Measurements from ENCODE around the gene ANGPTL7.

ANGPTL7 gene

DNA sequence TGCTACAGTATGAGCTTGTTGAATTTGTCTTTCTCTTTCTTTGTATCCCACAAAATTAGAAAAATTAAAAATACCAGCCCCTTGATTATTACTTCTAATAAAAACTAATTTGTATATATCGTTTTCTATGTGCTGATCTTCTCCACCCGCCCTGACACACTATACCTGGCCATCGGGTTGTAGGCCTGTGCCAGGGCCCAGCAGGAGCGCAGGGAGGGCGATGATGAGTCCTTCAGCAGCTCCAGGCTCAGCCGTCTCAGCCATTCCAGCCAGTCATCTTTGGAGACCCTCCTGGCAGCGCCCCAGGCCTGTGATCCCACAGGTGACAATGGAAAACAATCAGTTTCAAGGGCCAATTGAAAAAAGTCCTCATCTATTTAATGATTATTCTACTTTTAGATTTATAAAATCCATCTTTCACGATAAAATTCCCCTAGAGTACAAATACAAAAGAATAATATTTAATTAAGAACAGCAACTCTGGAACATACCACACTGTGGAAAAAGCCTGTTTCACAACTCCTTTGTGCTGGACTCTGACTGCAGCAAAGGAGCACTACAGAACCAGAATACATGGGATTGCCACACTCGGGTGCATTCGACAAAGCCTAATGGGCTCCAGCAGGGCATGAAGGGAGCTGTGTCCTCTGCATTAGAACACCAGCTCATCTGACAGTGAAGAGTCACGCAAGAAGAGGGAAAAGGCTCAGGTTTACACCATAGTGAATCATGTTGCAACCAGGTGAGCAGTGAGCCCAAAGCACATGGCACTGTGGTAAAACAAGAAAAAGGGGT, 15.4 kb downstream of the ANGPTL7 start:
- peak; percentile 73 for DNase-seq (ENCODE audit: low spot score)

DNA sequence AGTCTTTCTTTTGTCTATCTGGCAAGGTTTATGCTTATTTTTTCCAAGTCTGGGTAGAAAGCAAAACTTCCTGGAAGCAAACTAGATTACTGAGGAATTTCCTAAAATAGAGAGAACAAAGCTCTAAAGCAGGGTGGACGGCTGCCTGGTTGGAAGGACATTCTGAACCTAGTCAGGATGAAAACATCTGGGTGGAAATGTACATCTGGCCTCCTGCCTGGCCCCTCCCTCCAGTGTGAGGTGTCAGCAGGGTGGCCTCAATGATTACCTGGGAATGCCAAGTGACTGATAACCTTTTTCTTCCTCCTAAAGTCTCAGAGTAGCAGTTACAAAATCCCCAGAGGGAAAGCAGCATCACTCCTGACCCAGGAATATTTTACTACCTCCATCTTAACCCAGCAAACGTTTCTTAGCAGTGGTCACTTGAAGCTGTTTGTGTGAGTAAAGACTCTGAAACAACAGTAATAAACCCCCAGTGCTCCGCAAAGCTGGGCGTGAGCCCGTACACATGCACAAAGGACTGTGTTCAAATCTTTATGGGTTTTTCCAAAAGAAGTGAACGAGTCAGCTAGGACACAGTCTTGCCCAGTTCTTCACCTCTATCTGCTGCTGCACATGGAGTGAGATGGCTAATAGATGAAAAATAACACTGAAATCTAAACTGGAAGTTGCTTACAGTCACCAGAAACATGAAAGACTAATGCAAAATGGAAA, 18.9 kb downstream of the ANGPTL7 start:
- no peak for DNase-seq (ENCODE audit: low spot score)

DNA sequence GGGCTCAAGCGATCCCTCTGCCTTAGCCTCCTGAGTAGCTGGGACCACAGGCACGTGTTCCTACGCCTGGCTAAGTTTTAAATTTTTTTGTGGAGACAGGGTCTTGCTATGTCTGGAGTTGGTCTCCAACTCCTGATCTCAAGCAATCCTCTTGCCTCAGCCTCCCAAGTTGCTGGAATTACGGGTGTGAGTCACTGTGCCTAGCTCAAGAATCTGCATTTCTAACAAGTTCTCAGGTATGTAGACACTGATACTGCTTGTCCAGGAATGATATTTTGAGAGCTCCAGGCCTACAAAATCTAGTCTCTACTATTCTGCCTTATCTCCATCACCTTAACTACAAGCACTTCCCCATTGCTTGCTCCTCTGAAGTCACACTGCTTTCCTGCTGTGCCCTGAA, 22.3 kb downstream of the ANGPTL7 start:
- DNase-seq (ENCODE audit: low spot score), result no peak

DNA sequence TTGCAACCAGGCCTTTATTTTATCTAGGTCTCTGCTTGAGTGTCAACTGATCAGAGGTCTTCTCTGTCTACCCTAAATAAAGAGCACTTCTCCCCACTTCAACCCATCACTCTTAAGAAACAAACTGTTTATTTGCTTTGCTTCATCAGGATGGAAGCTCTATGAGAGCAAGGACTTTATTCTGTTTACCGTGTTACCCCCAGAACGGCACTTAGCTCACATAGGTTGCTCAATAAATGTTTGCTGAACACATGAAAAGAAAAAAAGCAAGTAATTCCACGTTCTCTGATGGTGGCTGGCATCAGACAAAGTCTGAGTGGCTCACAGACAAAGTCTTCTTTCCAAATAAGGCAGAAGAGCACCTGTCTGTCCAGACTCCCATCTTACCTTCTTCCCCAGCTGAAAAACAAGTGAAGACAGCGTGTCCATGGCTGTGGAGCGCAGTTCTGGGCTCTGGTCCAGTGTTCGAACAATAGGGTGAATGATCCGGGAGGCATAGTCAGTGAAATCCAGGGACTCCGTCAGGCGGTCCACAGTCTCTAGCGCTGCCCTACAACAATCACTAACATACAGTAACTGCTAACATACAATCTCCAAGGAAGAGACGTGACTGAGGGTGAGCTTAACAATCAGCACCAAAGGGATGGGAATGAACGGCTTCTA, 22.9 kb downstream of the ANGPTL7 start:
- DNase-seq (ENCODE audit: low spot score), result no peak

DNA sequence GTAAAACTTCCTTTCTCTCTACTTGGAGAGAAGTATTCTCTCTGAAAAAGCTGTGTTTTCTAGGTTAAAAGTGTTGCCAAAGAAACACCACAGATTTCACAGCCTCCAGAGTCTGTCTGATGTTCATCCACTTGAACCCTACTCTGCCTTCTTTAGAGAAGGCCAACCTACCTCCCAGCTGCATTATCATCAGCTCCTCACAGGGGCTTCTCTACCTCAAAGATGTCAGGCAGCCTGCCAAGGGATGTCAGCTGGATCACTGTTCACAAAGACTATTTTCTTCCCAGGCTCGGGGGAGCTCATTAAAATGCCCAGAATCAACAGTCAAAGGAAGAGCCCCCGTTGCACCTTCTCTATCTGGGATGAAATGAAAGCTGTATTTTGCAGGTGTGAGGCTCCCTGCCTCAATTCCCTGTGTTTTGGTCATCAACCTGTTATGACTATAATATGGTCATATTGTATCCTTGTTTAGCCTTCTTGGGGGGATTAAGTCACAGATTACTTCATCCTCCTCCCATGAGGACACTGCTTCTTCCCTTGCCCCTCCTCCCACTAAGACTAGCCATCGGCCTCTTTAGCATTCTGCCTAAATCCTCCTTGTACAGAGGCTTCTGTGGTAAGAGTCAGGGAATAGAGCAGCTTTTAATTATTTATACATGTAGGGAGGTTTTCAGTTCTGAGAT, 25.7 kb downstream of the ANGPTL7 start:
- DNase-seq (ENCODE audit: low spot score), result no peak

DNA sequence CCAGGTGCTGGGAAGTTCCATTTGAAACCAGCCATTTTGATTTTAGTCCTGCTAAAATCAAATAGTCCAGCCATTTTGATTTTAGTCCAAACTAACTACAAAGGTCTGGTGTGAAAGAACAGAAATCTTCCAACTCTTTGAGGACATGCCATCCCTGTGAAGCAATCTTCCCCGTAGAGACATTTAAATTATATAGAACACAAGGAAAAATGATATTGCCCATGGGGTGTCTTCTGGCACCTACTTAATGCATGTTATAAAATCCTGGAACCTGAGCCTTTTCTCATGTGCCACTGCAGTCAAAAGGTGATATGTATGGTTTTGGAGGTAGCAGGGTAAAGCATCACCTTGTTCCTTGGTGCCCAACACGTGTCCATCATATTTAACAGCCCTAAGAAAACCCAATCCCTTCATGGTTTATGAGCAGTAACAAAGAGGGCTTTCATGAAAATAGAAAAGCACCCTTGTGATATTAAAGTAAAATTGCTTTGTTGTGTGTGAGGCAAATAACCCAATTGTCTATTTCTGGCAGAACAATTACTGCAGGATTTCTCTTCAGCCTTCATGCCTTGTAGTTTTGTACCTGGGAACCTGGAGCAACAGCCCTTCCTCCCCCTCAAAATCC, 26.3 kb downstream of the ANGPTL7 start:
- DNase-seq (ENCODE audit: low spot score), result no peak

DNA sequence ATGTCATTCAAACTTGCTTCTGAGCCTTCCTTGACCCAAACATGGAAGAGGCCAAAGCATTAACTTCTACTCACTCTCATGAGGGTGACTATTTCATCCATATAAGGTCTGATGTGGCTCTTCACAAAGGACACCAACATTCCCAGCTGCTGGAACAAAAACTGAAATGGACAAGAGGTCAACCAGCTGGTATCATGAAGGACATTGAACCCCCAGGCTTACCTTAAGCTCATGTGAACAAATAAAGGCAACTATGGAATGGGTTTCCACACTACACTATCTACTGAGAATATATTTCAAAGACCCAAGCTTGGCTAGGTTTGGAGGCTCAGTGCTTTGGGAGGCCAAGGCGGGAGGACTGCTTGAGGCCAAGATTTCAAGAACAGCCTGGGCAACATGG, 26.9 kb downstream of the ANGPTL7 start:
- no peak for DNase-seq (ENCODE audit: low spot score)

DNA sequence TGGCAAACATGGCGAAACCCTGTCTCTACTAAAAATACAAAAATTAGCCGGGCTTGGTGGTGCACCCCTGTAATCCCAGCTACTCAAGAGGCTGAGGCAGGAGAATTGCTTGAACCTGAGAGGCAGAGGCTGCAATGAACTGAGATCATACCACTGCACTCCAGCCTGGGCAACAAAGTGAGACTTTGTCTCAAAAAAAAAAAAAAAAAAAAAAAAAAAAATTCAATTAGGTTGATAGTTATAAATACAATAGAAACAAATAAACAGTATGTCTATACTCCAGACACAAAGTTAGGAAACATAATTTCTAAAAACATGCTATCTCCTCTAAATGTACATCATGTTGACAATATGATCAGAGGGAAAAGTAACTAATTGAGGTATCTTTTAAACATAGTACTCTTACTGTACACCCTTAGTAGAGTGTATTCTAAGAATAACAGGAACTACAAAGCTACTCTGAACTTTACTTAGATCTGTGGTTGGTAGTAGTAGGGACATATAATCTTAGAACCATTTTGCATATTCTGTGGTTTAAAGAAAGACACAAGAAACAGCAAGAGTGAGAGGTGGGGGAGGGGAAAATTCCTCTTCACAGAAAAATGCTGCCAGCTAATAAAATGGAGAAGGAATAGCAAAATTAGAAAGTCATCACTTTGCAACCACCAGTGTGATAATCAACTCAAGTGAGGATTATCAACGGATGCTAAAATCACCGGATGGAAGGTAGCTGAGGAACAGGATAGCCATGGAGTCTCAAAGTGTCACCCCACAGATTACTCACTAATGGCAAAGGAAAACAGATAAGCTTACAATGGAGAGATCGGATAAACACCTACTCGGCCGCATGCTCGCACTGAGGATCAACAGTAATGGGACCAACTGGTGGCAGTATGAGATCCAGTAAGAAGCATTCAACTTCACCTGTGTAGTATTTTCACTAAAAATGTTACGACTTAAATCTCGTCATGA, 38.2 kb downstream of the ANGPTL7 start:
- no peak for DNase-seq (ENCODE audit: low spot score)

DNA sequence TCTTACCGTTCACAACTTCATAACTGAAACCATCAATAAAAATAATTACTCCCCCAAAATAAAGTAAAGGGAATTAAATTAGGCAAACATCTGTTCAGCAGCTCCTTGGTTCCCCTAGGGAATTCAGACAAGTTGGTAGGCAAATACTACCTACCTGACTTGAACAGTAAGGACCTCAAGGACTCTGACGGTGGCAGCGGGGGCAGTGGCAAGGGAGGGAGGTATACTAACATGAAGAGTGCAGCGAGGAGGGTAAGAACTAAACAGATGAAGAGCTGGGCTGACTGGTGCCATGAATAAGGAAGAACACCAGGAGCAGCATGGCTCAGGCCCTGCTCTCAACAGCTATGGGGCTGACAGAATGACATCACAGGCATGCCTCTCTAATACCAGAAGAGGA, 40.0 kb downstream of the ANGPTL7 start:
- no peak for DNase-seq (ENCODE audit: low spot score)

DNA sequence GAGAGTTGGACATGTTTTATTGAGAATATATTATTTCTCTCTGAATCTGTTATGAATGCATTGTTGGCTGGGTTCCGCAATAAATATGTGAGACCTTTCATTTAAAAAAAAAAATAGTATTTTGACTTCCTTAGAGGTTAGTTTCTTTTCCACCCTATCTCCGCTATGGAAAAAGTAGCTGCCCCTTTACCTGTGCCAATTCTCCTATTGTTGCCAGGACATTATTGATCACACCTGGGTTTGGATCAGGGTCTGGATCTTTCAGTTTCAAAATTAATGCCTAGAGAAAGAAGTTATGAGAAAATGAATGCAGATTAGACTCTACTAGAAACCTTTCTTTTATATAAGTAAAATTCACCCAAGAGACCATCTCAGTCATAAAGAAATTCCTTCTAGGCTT, 44.1 kb downstream of the ANGPTL7 start:
- no peak for DNase-seq (ENCODE audit: low spot score)

DNA sequence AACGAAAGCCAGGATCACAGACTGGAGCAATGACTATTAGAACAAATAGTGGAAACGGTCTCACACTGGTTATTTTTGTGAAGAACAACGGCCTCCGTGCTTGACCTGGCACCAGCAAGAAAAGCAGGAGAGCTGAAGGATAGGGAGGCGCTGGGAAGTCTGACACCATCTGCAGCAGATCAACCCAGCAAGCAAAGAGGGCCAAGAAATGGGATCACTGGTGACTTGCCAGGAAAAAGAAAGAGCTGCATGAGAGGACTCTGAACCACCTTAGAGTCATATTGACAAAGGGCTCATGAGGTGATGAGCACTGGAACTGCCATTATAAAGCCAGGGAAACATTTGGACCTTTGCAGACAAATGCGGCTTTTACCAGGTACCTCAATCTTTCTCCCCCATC, 48.2 kb downstream of the ANGPTL7 start:
- peak; percentile 82 for DNase-seq (ENCODE audit: low spot score)

DNA sequence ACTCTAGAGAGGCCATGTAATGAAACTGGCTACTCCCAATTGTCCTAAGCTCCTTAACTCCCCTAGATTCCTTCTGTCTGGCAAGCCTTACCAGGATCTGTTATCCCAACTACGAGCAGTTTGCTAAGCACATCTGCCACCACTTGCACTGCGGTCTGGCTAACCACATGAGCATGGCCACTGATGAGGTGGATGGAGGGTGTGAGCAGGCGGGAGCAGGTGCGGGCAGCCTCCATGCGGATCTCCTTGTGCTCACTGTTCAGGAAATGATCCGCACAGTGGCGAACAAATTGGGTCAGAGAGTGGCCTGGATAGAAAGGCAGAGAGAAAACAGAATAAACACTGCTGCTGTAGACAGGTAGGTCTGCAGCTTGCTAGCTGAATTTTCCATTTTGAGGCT, 49.2 kb downstream of the ANGPTL7 start:
- DNase-seq (ENCODE audit: low spot score), result peak; percentile 74

DNA sequence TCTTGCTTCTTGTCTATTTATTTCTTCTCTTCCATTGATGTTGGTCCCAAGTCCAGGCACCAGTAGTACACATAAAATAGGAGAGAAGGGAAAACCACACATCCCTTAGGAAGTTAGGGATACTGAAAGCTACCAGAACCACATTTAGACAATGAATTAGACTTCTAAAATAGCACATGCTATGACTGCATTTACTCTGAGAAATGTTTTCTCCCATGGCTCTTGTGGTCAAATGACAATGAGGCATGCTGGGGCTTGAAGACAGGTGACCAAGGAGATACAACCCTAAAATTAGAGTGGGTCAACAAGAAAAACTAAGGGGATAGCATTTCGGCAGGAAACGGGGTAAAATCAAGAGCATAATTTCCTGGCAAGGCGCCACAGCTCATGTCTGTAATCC, 56.1 kb downstream of the ANGPTL7 start:
- DNase-seq (ENCODE audit: low spot score), result no peak
